DOHH2 (cell line): ENCODE data around the gene SLC30A9.

Experiments used
- H3F3A ChIP-seq: fragments of 200-600 bp; sonication (generic), shearing (Covaris generic); 2 replicates; pipeline ENCODE4 v1.6.0; 2016; ENCODE audit warnings: antibody characterized with exemption, mild to moderate bottlenecking; ENCODE audit not compliant: control insufficient read depth, insufficient read depth
- H3K27ac ChIP-seq: fragments of 200-600 bp; sonication (generic); 2 replicates; pipeline ENCODE4 v1.5.1; 2014; ENCODE audit warnings: low read depth, mild to moderate bottlenecking, low read length, moderate library complexity
- H3K27me3 ChIP-seq: fragments of 200-600 bp; sonication (generic); 2 replicates; pipeline ENCODE4 v1.6.1; 2014; ENCODE audit warnings: mild to moderate bottlenecking, low read length, mixed read lengths; ENCODE audit not compliant: control insufficient read depth
- H3K36me3 ChIP-seq: fragments of 200-600 bp; sonication (generic); 2 replicates; pipeline ENCODE4 v1.6.1; 2014; ENCODE audit warnings: mild to moderate bottlenecking, low read length, moderate library complexity, mixed read lengths; ENCODE audit not compliant: control insufficient read depth
- H3K4me1 ChIP-seq: fragments of 200-600 bp; sonication (generic); 2 replicates; pipeline ENCODE4 v1.6.1; 2014; ENCODE audit warnings: mild to moderate bottlenecking, low read length, mixed read lengths; ENCODE audit not compliant: control insufficient read depth
- H3K4me2 ChIP-seq: fragments of 200-600 bp; sonication (generic); 2 replicates; pipeline ENCODE4 v1.6.0; 2014; ENCODE audit warnings: mild to moderate bottlenecking, low read length, moderate library complexity
- H3K4me3 ChIP-seq: fragments of 200-600 bp; sonication (generic); 2 replicates; pipeline ENCODE4 v1.5.1; 2014; ENCODE audit warnings: mild to moderate bottlenecking, low read length, mixed read lengths
- H3K79me2 ChIP-seq: fragments of 200-600 bp; sonication (generic); 2 replicates; pipeline ENCODE4 v1.6.1; 2014; ENCODE audit warnings: mild to moderate bottlenecking, low read length, mixed read lengths; ENCODE audit not compliant: control insufficient read depth
- H3K9me2 ChIP-seq: fragments of 200-600 bp; sonication (generic); replicated peaks from 2 replicates; pipeline ENCODE4 v1.6.1; 2014; ENCODE audit warnings: mild to moderate bottlenecking, low read length, mixed read lengths; ENCODE audit not compliant: control insufficient read depth
- H3K9me3 ChIP-seq: fragments of 200-600 bp; sonication (generic); 2 replicates; pipeline ENCODE4 v1.6.1; 2014; ENCODE audit warnings: antibody characterized with exemption, low read length, mixed read lengths; ENCODE audit not compliant: control insufficient read depth, insufficient read depth
- H4K20me1 ChIP-seq: fragments of 200-600 bp; sonication (generic); 2 replicates; pipeline ENCODE4 v1.6.0; 2014; ENCODE audit warnings: low read depth, mild to moderate bottlenecking, antibody characterized with exemption, low read length, moderate library complexity; ENCODE audit not compliant: control insufficient read depth, insufficient read depth
- CTCF ChIP-seq: fragments of 200-600 bp; sonication (generic); IDR thresholded peaks from one replicate; pipeline ENCODE4 v1.5.1; 2014; ENCODE audit warnings: antibody characterized with exemption, mild to moderate bottlenecking, low read depth, low read length; ENCODE audit not compliant: poor library complexity, severe bottlenecking
- EZH2phosphoT487 ChIP-seq: fragments of 200-600 bp; sonication (generic); IDR thresholded peaks from 2 replicates; pipeline ENCODE4 v1.6.1; 2017; ENCODE audit warnings: borderline replicate concordance, mild to moderate bottlenecking, antibody characterized with exemption, low read length, moderate library complexity, mixed read lengths

Gene SLC30A9

GRCh38 chr4:41985151-41985550 is 5.2 kb upstream of the SLC30A9 start:
- TF ChIP-seq EZH2phosphoT487 (no peak), CTCF (no peak)
- no peaks in the 10 kb centered on the region for H3K9me2 ChIP-seq
- no peaks in the 10 kb centered on the region for H3K36me3 ChIP-seq
- H3K9me3 ChIP-seq, result no peaks in the 10 kb centered on the region
- H3F3A ChIP-seq, result no peaks in the 10 kb centered on the region
- no peaks in the 10 kb centered on the region for H4K20me1 ChIP-seq
- H3K4me2 ChIP-seq, result no peak overlapping the region
- H3K79me2 ChIP-seq, result peaks cover 8% of the 10 kb centered on the region
- no peaks in the 10 kb centered on the region for H3K27me3 ChIP-seq
- peaks cover 14% of the 10 kb centered on the region for H3K4me1 ChIP-seq
- H3K4me3 ChIP-seq, result no peak overlapping the region
- no peak overlapping the region for H3K27ac ChIP-seq

- peaks cover 5% of the 10 kb centered on the region; the same call in 1 of the 2 replicates for H3K36me3 ChIP-seq
- TF ChIP-seq CTCF, result no peak
- TF ChIP-seq EZH2phosphoT487, result no peak
- H3K79me2 ChIP-seq, result peaks cover 41% of the 10 kb centered on the region
- H3K4me1 ChIP-seq, result peaks cover 28% of the 10 kb centered on the region
- no peaks in the 10 kb centered on the region for H3K27me3 ChIP-seq
- H3K27ac ChIP-seq, result no peak overlapping the region
- H3K4me2 ChIP-seq, result peak overlapping the region; percentile 92
- no peaks in the 10 kb centered on the region for H3K9me2 ChIP-seq
- H3K4me3 ChIP-seq, result peak overlapping the region; percentile 96
- 0 out of 2 replicates have a peak, but pooled peaks cover 3% of the 10 kb centered on the region for H3F3A ChIP-seq
- no peaks in the 10 kb centered on the region for H4K20me1 ChIP-seq
- H3K9me3 ChIP-seq, result no peaks in the 10 kb centered on the region
These were observed 351 bp upstream of the SLC30A9 start for GRCh38 chr4:41989994-41990364.

GRCh38 chr4:41991916-41992767 is 1.8 kb downstream of the SLC30A9 start:
- no peaks in the 10 kb centered on the region for H3K9me2 ChIP-seq
- H3K4me3 ChIP-seq, result peak overlapping the region; percentile 96
- H3K36me3 ChIP-seq, result peaks cover 5% of the 10 kb centered on the region; the same call in 1 of the 2 replicates
- H3K27ac ChIP-seq, result no peak overlapping the region
- H3K9me3 ChIP-seq, result no peaks in the 10 kb centered on the region
- TF ChIP-seq CTCF, result no peak
- no peak for TF ChIP-seq EZH2phosphoT487
- peak overlapping the region; percentile 92 for H3K4me2 ChIP-seq
- no peaks in the 10 kb centered on the region for H4K20me1 ChIP-seq
- H3K4me1 ChIP-seq, result peaks cover 28% of the 10 kb centered on the region
- H3F3A ChIP-seq, result 0 out of 2 replicates have a peak, but pooled peaks cover 3% of the 10 kb centered on the region
- H3K27me3 ChIP-seq, result no peaks in the 10 kb centered on the region
- peaks cover 43% of the 10 kb centered on the region for H3K79me2 ChIP-seq
